PC-9 (cell line): ENCODE results near the gene CHRNE. TPM values are rescaled to one million over a fixed set of nuclear protein-coding genes. Genes with fewer than 3 reads are reported as not detected.
A peak's percentile ranks its signal among the peaks of the same experiment; 100 is the strongest.

ENCODE experiments used
- BruUV-seq: library from RNA; stranded (reverse); fragments of 400-500 nt; replicated peaks from 2 replicates; lab custom pipeline; 2021; lab: Mats Ljungman, UMichigan
- CTCF ChIA-PET: fragments of 300-600 bp; sonication (Branson Sonifier 250); formaldehyde crosslinking; loops from one replicate; lab custom pipeline; 2022; ENCODE audit warnings: antibody characterized with exemption; lab: Charles Lee
- POLR2A ChIA-PET: fragments of 300-600 bp; sonication (Branson Sonifier 250); formaldehyde crosslinking; loops from one replicate; lab custom pipeline; 2022; ENCODE audit warnings: antibody characterized with exemption; ENCODE audit not compliant: unreplicated experiment; lab: Charles Lee
- DNase-seq, 2 experiments: peaks; one replicate each; pipeline versions ENCODE4 v3.0.0 to v3.0.0-alpha.2; 2015 to 2022; ENCODE audit warnings: mixed read lengths in 1 of 2
- H2AFZ ChIP-seq: fragments of 200-600 bp; sonication (generic); 2 replicates; pipeline ENCODE4 v1.8.1; 2017; ENCODE audit warnings: antibody characterized with exemption
- H3F3A ChIP-seq: fragments of 200-600 bp; sonication (generic); 2 replicates; pipeline ENCODE4 v1.8.1; 2017; ENCODE audit warnings: antibody characterized with exemption, mild to moderate bottlenecking, low read depth; ENCODE audit not compliant: insufficient read depth
- H3K27ac ChIP-seq: fragments of 200-600 bp; sonication (generic); 2 replicates; pipeline ENCODE4 v1.6.1; 2016; ENCODE audit warnings: mixed run types
- H3K27me3 ChIP-seq: fragments of 200-600 bp; sonication (generic); 2 replicates; pipeline ENCODE4 v1.6.1; 2016; ENCODE audit warnings: low read depth, mixed run types; ENCODE audit not compliant: insufficient read depth
- H3K36me3 ChIP-seq: fragments of 200-600 bp; sonication (generic); 2 replicates; pipeline ENCODE4 v1.6.1; 2016; ENCODE audit warnings: low read depth, mixed run types
- H3K4me1 ChIP-seq: fragments of 200-600 bp; sonication (generic); replicated peaks from 2 replicates; pipeline ENCODE4 v1.6.1; 2016; ENCODE audit warnings: mixed run types; ENCODE audit not compliant: insufficient read depth
- H3K4me2 ChIP-seq: fragments of 200-600 bp; sonication (generic); 2 replicates; pipeline ENCODE4 v1.6.1; 2017; ENCODE audit warnings: mixed run types
- H3K4me3 ChIP-seq: fragments of 200-600 bp; sonication (generic); 2 replicates; pipeline ENCODE4 v1.6.1; 2016; ENCODE audit warnings: mixed run types
- H3K79me2 ChIP-seq: fragments of 200-600 bp; sonication (generic); 2 replicates; pipeline ENCODE4 v1.6.1; 2017; ENCODE audit warnings: low read depth, mixed run types
- H3K9me2 ChIP-seq: fragments of 200-600 bp; sonication (generic); 2 replicates; pipeline ENCODE4 v1.8.1; 2017; ENCODE audit warnings: mild to moderate bottlenecking; ENCODE audit not compliant: insufficient read depth
- H3K9me3 ChIP-seq: fragments of 200-600 bp; sonication (generic); 2 replicates; pipeline ENCODE4 v1.8.1; 2016; ENCODE audit warnings: low read depth; ENCODE audit not compliant: insufficient read depth
- H4K20me1 ChIP-seq: fragments of 200-600 bp; sonication (generic); 2 replicates; pipeline ENCODE4 v1.8.1; 2017; ENCODE audit not compliant: insufficient read depth
- CTCF ChIP-seq: fragments of 200-600 bp; sonication (generic); conservative IDR thresholded peaks from 2 replicates; pipeline ENCODE4 v1.6.1; 2017; ENCODE audit warnings: mixed run types, antibody characterized with exemption, mild to moderate bottlenecking, moderate library complexity
- EZH2 ChIP-seq: fragments of 200-600 bp; sonication (generic); IDR thresholded peaks from 2 replicates; pipeline ENCODE4 v1.8.0; 2017; ENCODE audit warnings: antibody characterized with exemption, low read depth
- intact Hi-C: fragments of 100-400 bp; cut with micrococcal nuclease; formaldehyde crosslinking; loops from one replicate; pipeline ENCODE4 v1.10.0; 2022; ENCODE audit not compliant: unreplicated experiment
- total RNA-seq: library from RNA; stranded (reverse); gene quantifications from 2 replicates; pipeline ENCODE4 v1.2.3, GENCODE V29; 2021

Gene CHRNE
- total RNA-seq, 1 experiment from 2014 or later: 0.24 TPM

- BruUV-seq: no TSS peak
- no peaks in the 10 kb centered on the region for H3K9me3 ChIP-seq
- POLR2A ChIA-PET: no interaction called here
- H3K36me3 ChIP-seq: no peaks in the 10 kb centered on the region
- H3K4me1 ChIP-seq: peaks cover 13% of the 10 kb centered on the region
- DNase-seq: no peak
- intact Hi-C loops: loop anchor here (5.0 to 10.0 kb wide), 2 partner anchors 335 to 478 kb away; no protein-coding TSS in a partner anchor
- CTCF ChIA-PET: interaction anchor here (1.1 to 1.5 kb wide), 2 partner anchors 22 to 106 kb away, joined by 3 to 6 read pairs; partner anchors contain the start of gene PSMB6
- H3K4me2 ChIP-seq: peak overlapping the region; percentile 56; the same call in 1 of the 2 replicates
- H2AFZ ChIP-seq: no peak overlapping the region
- H3K79me2 ChIP-seq: no peaks in the 10 kb centered on the region
- no peak overlapping the region for H3K4me3 ChIP-seq
- H3F3A ChIP-seq: peaks cover 31% of the 10 kb centered on the region; the same call in 1 of the 2 replicates
- H3K27ac ChIP-seq: no peak overlapping the region
- H3K9me2 ChIP-seq: no peaks in the 10 kb centered on the region
- no peaks in the 10 kb centered on the region for H3K27me3 ChIP-seq
- H4K20me1 ChIP-seq: no peaks in the 10 kb centered on the region
- no peak for TF ChIP-seq CTCF
- TF ChIP-seq EZH2: no peak
Measured at GRCh38 chr17:4902540-4902939, 358 bp downstream of the CHRNE start.

- Histone ChIP-seq H4K20me1 (no peaks in the 10 kb centered on the region), H2AFZ (no peak overlapping the region), H3F3A (peaks cover 31% of the 10 kb centered on the region; the same call in 1 of the 2 replicates), H3K79me2 (no peaks in the 10 kb centered on the region), H3K9me3 (no peaks in the 10 kb centered on the region), H3K27ac (no peak overlapping the region), H3K4me2 (no peak overlapping the region), H3K36me3 (no peaks in the 10 kb centered on the region), H3K4me3 (no peak overlapping the region), H3K27me3 (no peaks in the 10 kb centered on the region), H3K9me2 (no peaks in the 10 kb centered on the region), H3K4me1 (peaks cover 13% of the 10 kb centered on the region)
- DNase-seq: no peak
- TF ChIP-seq EZH2 (no peak), CTCF (no peak)
- BruUV-seq: no TSS peak
- ChIA-PET CTCF (no interaction called here), POLR2A (no interaction called here)
- intact Hi-C loops: loop anchor here (5.0 to 10.0 kb wide), 2 partner anchors 334 to 477 kb away; no protein-coding TSS in a partner anchor
Measured at GRCh38 chr17:4901648-4902344, 1.1 kb downstream of the CHRNE start.

- TF ChIP-seq CTCF (no peak), EZH2 (no peak)
- ChIA-PET CTCF (no interaction called here), POLR2A (no interaction called here)
- H3K27me3 ChIP-seq: no peaks in the 10 kb centered on the region
- no peak for DNase-seq
- H4K20me1 ChIP-seq: no peaks in the 10 kb centered on the region
- peaks cover 31% of the 10 kb centered on the region; the same call in 1 of the 2 replicates for H3F3A ChIP-seq
- H3K4me3 ChIP-seq: no peak overlapping the region
- H3K36me3 ChIP-seq: no peaks in the 10 kb centered on the region
- no peak overlapping the region for H3K27ac ChIP-seq
- intact Hi-C loops: loop anchor here (5.0 to 10.0 kb wide), 2 partner anchors 334 to 476 kb away; no protein-coding TSS in a partner anchor
- peaks cover 13% of the 10 kb centered on the region for H3K4me1 ChIP-seq
- no peak overlapping the region for H3K4me2 ChIP-seq
- H3K9me3 ChIP-seq: no peaks in the 10 kb centered on the region
- H3K9me2 ChIP-seq: no peaks in the 10 kb centered on the region
- no peak overlapping the region for H2AFZ ChIP-seq
- BruUV-seq: no TSS peak
- H3K79me2 ChIP-seq: no peaks in the 10 kb centered on the region
Measured at GRCh38 chr17:4901108-4901647, 1.7 kb downstream of the CHRNE start.
